HCT116 (cell line): ENCODE measurements around the gene ITPKB. TPM values are rescaled to one million over a fixed set of nuclear protein-coding genes. Genes with fewer than 3 reads are reported as not detected.
A peak's percentile ranks its signal among the peaks of the same experiment; 100 is the strongest.

ENCODE experiments used
- ATAC-seq: fragments of 200-7000 bp; cut with Tn5 transposase; 2 replicates; pipeline ENCODE4 v1.9.1; 2020; ENCODE audit warnings: mild to moderate bottlenecking, moderate library complexity
- BruUV-seq: library from RNA; stranded (reverse); fragments of 400-500 nt; replicated peaks from 2 replicates; lab custom pipeline; 2021; lab: Mats Ljungman, UMichigan
- CTCF ChIA-PET: fragments of 300-600 bp; sonication (Branson Sonifier 250); formaldehyde crosslinking; loops from one replicate; lab custom pipeline; 2021; ENCODE audit warnings: antibody characterized with exemption; lab: Charles Lee
- POLR2A ChIA-PET: fragments of 300-600, 350-600 bp; sonication (Branson Sonifier 250); formaldehyde crosslinking; loops from one replicate; lab custom pipeline; 2021; ENCODE audit warnings: antibody characterized with exemption; lab: Charles Lee
- RAD21 ChIA-PET, 2 experiments: fragments of 300-600 bp; sonication (Branson Sonifier 250); formaldehyde crosslinking; loops; one replicate each; lab custom pipeline; 2023; ENCODE audit warnings: low total read pairs in 2 of 2; ENCODE audit not compliant: uncharacterized antibody in 2 of 2, unreplicated experiment in 2 of 2, low non-redundant PET in 1 of 2; lab: Charles Lee
- DNase-seq: peaks from one replicate; pipeline ENCODE4 v3.0.0-alpha.2; 2010; ENCODE audit warnings: low read depth, low spot score
- H2AFZ ChIP-seq: fragments of 200-600 bp; shearing (Covaris generic), sonication (generic); 2 replicates; pipeline ENCODE4 v1.6.1; 2017; ENCODE audit warnings: low read depth, mixed run types, mixed read lengths, antibody characterized with exemption, low read length; ENCODE audit not compliant: poor library complexity, severe bottlenecking
- H3K27ac ChIP-seq: 2 replicates; pipeline ENCODE4 v1.5.1; 2012; ENCODE audit warnings: low read depth, low read length
- H3K27me3 ChIP-seq: fragments of 200-600 bp; sonication (generic); 2 replicates; pipeline ENCODE4 v1.6.1; 2016; ENCODE audit warnings: mixed run types, low read length, mixed read lengths; ENCODE audit not compliant: insufficient read depth
- H3K36me3 ChIP-seq, 2 experiments: fragments of 200-500 bp in 1 of 2; fragments of 200-600 bp in 1 of 2; sonication (Bioruptor generic) in 1 of 2; sonication (generic) in 1 of 2; 2 replicates each; pipeline versions ENCODE4 v1.5.1 to v1.6.1; 2014 to 2016; ENCODE audit warnings: low read length in 2 of 2, inconsistent platforms in 1 of 2, mixed read lengths in 1 of 2, mixed run types in 1 of 2; ENCODE audit not compliant: insufficient read depth in 2 of 2, control insufficient read depth in 1 of 2
- H3K4me1 ChIP-seq, 2 experiments: fragments of 200-600 bp in 1 of 2; sonication (generic) in 1 of 2; 2 replicates each; pipeline versions ENCODE4 v1.5.1 to v1.6.1; 2012 to 2017; ENCODE audit warnings: low read length in 2 of 2, inconsistent platforms in 1 of 2, mild to moderate bottlenecking in 1 of 2, mixed read lengths in 1 of 2, mixed run types in 1 of 2, moderate library complexity in 1 of 2; ENCODE audit not compliant: insufficient read depth in 2 of 2, control insufficient read depth in 1 of 2
- H3K4me2 ChIP-seq: fragments of 200-600 bp; sonication (generic); 2 replicates; pipeline ENCODE4 v1.6.1; 2017; ENCODE audit warnings: mixed run types, low read length, mixed read lengths
- H3K4me3 ChIP-seq, 2 experiments: fragments of 200-600 bp in 1 of 2; sonication (generic) in 1 of 2; replicated peaks in 1 of 2; 2 replicates each; pipeline ENCODE4 v1.5.1; 2011 to 2016; ENCODE audit warnings: low read length in 2 of 2, control low read depth in 1 of 2, low read depth in 1 of 2, mild to moderate bottlenecking in 1 of 2, mixed read lengths in 1 of 2, mixed run types in 1 of 2
- H3K79me2 ChIP-seq: fragments of 200-600 bp; sonication (generic); 2 replicates; pipeline ENCODE4 v1.6.1; 2017; ENCODE audit warnings: mild to moderate bottlenecking, mixed run types, low read length, moderate library complexity, mixed read lengths; ENCODE audit not compliant: insufficient read depth
- H3K9ac ChIP-seq: fragments of 200-600 bp; sonication (generic); 2 replicates; pipeline ENCODE4 v1.6.1; 2016; ENCODE audit warnings: low read length, mixed read lengths
- H3K9me2 ChIP-seq: fragments of 200-600 bp; sonication (generic), shearing (Covaris generic); 2 replicates; pipeline ENCODE4 v1.6.1; 2017; ENCODE audit warnings: mixed run types, mild to moderate bottlenecking, moderate library complexity; ENCODE audit not compliant: insufficient read depth
- H3K9me3 ChIP-seq, 2 experiments: fragments of 200-500 bp in 1 of 2; fragments of 200-600 bp in 1 of 2; sonication (Bioruptor generic) in 1 of 2; sonication (generic) in 1 of 2; 2 replicates each; pipeline ENCODE4 v1.6.1; 2014 to 2017; ENCODE audit warnings: low read length in 2 of 2, mixed read lengths in 2 of 2, inconsistent platforms in 1 of 2, low read depth in 1 of 2, mild to moderate bottlenecking in 1 of 2, mixed run types in 1 of 2, moderate library complexity in 1 of 2; ENCODE audit not compliant: control insufficient read depth in 1 of 2, insufficient read depth in 1 of 2
- H4K20me1 ChIP-seq: fragments of 200-600 bp; sonication (generic), shearing (Covaris generic); 2 replicates; pipeline ENCODE4 v1.6.1; 2017; ENCODE audit warnings: mixed run types, mild to moderate bottlenecking, moderate library complexity; ENCODE audit not compliant: insufficient read depth
- CTCF ChIP-seq, 3 experiments: fragments of 200-600 bp in 1 of 3; sonication (generic) in 1 of 3; IDR thresholded peaks in 2 of 3; conservative IDR thresholded peaks in 1 of 3; 2 replicates each; pipeline ENCODE4 v1.5.1; 2012 to 2017; ENCODE audit warnings: low read depth in 2 of 3, low read length in 2 of 3, antibody characterized with exemption in 1 of 3, borderline replicate concordance in 1 of 3, control low read depth in 1 of 3, mild to moderate bottlenecking in 1 of 3, mixed read lengths in 1 of 3, mixed run types in 1 of 3, moderate library complexity in 1 of 3; ENCODE audit not compliant: insufficient read depth in 1 of 3
- EZH2 ChIP-seq: fragments of 200-600 bp; sonication (generic); IDR thresholded peaks from 2 replicates; pipeline ENCODE4 v1.6.1; 2017; ENCODE audit warnings: antibody characterized with exemption, mixed run types
- RAD21 ChIP-seq: IDR thresholded peaks from 2 replicates; pipeline ENCODE4 v1.6.1; 2012; ENCODE audit warnings: low read depth, mild to moderate bottlenecking
- intact Hi-C: fragments of 100-400 bp; cut with micrococcal nuclease; formaldehyde crosslinking; loops from 2 replicates; pipeline ENCODE4 v1.10.0; 2022
- total RNA-seq: library from RNA; stranded (reverse); gene quantifications from one replicate; pipeline ENCODE4 v1.2.1, GENCODE V29; 2021; ENCODE audit not compliant: unreplicated experiment

The ITPKB gene
- total RNA-seq, 1 experiment from 2014 or later, result 4.4 TPM

- peak; percentile 94 for ATAC-seq
- intact Hi-C loops, result loop anchor here (1.0 to 10.0 kb wide), 3 partner anchors 194 to 803 kb away; no protein-coding TSS in a partner anchor
- no TSS peak for BruUV-seq
Observed at GRCh38 chr1:226634166-226634588, 104.9 kb downstream of the ITPKB start.

More at GRCh38 chr1:226634166-226634588, 104.9 kb downstream of the ITPKB start:
- Histone ChIP-seq H3K9ac (no peak overlapping the region), H3K4me2 (no peak overlapping the region), H3K4me3 (no peak overlapping the region), H3K27ac (no peak overlapping the region), H3K79me2 (no peaks in the 10 kb centered on the region), H3K36me3 (no peaks in the 10 kb centered on the region), H4K20me1 (no peaks in the 10 kb centered on the region), H3K9me3 (no peaks in the 10 kb centered on the region), H3K9me2 (no peaks in the 10 kb centered on the region), H3K4me1 (peaks cover 7 to 18% of the 10 kb centered on the region in 2 experiments; a peak in 3 of 4 replicates), H2AFZ (no peak overlapping the region), H3K27me3 (0 out of 2 replicates have a peak, but pooled peaks cover 3% of the 10 kb centered on the region)
- DNase-seq, result peak; percentile 39
- TF ChIP-seq CTCF (IDR thresholded peaks at IDR 0.05 in 2 of 3, conservative IDR thresholded peaks at IDR 0.05 in 1 of 3; ENCODE audit: borderline replicate concordance in 1 of 3, insufficient read depth in 1 of 3, low read depth in 2 of 3, low read length in 2 of 3) (peak; percentile 92 to 93 (median 92)), EZH2 (no peak), RAD21 (peak; percentile 99)
- ChIA-PET CTCF (interaction anchor here (0.8 to 3.0 kb wide), 3 partner anchors 26 to 813 kb away, joined by 3 to 17 read pairs (median 4); no protein-coding TSS in a partner anchor), RAD21 (interaction anchor here (0.8 to 2.0 kb wide), 2 partner anchors 194 to 196 kb away, joined by 3 to 4 read pairs; no protein-coding TSS in a partner anchor), POLR2A (interaction anchor here (1.0 kb wide), 1 partner anchor 194 kb away, joined by 3 read pairs; no protein-coding TSS in a partner anchor)
